RCC 7860 (cell line): ENCODE data around the gene RFWD3.

Experiments
- DNase-seq: peaks from one replicate; pipeline ENCODE4 v3.0.0-alpha.2; 2015; ENCODE audit warnings: low spot score
- FAIRE-seq: peaks from 2 replicates; lab custom pipeline; 2012; peaks lifted over from hg19 to GRCh38; lab: Jason Lieb, UNC

Gene RFWD3

DNA sequence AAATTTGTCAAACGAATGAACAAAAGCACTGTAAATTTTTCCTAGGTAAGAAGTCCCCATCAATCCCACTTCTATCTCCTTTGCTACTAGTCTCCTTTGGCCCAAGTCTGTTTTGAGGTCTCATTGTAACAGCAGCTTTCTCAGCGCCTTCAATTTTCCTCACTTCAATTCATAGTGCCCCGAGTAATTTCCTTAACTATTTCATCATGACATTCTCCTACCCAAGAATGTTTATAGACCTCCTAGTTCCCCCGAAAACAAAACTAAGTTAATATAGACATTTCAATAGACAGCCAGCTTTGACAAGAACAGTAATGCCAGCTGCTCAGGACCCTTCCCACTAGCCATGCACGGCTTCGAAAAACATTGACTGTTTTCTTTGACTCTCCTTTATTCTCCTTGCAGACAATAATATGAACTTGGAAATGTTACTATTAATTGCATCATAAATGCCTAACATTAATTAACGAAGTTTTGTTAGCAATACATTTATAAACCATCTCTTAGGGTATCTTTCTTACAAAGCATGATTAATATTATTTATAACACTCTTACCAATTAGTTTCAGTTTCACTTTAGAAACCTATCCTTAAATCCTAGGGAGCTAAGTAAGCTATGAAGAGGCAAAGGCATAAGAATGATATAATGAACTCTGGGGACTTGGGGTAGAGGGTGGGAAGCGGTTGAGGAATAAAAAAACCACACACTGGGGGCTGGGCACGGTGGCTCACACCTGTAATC, 82.6 kb downstream of the RFWD3 start:
- FAIRE-seq (no peak), DNase-seq (no peak)

DNA sequence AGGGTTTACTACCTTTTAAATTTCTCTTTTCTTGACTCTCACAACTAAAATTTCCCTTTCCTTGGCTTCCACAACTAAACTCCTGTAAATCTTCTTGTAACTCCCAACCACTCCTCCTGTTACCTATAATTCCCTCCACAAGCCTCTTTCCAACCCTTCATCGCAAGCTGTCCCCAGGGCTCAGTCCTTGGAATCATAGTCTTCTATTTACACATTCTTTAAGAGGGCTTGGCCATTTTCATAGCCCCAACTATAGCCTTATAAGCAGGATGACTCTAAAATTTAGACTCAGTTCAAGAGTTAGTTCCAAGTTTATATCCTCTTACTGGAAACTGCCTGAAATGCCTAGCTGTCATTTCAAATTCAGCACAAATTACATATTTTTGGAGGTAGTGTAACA, 83.7 kb downstream of the RFWD3 start:
- no peak for DNase-seq
- no peak for FAIRE-seq

- FAIRE-seq (no peak), DNase-seq (no peak)
Observed at GRCh38 chr16:74580833-74581232, 85.8 kb downstream of the RFWD3 start.

DNA sequence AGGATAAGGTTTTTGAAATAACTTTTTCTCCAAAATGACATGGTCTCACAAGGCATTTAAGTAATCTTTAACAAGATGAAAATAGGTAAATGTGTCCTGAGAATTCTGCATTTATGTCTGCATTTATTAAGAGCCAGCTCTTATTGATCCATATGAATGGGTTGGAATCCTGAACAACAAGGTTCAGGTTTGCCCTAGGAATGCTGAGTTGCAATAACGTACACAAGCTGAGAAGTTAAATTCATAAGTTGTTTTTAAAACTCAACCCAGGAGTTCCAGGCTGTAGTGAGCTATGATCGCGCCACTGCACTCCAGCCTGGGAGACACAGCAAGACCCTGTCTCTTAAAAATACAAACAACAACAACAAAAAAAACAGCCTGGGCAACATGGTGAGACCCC, 87.8 kb downstream of the RFWD3 start:
- no peak for FAIRE-seq

DNA sequence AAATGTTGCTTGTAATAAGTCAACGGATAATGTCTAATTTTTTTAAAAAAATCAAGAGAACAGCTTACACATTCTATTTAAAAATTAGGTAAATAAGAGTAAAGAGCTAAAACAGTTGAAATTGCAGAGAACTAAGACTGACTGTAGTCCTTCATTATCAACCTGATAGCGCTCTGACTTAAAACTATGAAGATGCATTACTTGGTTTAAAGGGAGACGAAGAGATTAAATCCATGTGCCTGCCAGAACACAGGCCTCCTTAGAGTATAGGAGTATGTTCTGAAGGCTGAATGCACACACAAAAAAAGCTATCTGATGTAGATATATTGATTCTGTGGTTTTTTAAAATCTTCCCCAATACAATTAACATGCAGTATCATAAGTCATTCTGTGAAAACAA, 88.2 kb downstream of the RFWD3 start:
- no peak for DNase-seq
- FAIRE-seq: no peak

More for the DNA sequence above, 87.8 kb downstream of the RFWD3 start:
- no peak for DNase-seq

DNA sequence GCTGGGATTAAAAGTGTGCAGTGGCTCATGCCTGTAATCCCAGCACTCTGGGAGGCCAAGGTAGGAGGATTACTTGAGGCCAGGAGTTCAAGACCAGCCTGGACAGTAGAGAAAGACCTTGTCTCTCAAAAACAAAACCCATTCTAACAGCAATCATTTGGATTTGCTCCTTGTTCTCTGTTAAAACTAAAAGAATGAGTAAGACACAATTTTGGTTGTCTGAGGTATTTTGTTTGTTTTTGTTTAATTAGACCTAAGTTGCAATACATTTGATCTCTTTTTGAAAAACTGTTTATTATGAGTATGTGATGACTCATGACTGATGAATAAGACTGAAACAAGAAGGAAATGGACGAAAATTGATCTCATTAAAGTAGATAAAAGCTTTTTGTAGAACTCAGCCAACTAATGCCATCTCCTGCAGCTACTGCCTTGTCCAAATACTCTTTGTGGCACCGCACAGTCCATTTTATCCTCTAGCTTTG, 88.8 kb downstream of the RFWD3 start:
- DNase-seq (peak; percentile 19), FAIRE-seq (no peak)

- FAIRE-seq: no peak
- no peak for DNase-seq
Observed at GRCh38 chr16:74575807-74576643, 90.7 kb downstream of the RFWD3 start.

- FAIRE-seq (no peak), DNase-seq (no peak)
Observed at GRCh38 chr16:74575175-74575806, 91.4 kb downstream of the RFWD3 start.

DNA sequence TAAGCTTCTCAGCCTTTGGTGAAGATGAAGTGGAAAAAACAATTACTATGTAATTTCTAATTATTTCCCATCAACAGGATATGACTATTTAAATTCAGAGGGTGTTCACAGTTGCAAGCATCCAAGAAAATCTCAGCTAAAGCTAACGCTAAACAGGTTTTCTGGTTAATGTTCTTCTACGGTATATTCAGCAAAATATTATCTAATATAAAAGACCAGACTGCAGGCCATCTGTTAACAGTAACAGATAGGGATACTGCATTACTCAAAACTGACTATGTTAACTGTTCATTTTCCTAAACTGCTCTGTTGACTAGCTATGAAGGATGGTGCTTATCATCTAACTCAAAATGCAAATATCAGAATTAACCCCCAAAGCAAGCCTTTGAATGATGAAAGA, 92.5 kb downstream of the RFWD3 start:
- FAIRE-seq (no peak), DNase-seq (no peak)

DNA sequence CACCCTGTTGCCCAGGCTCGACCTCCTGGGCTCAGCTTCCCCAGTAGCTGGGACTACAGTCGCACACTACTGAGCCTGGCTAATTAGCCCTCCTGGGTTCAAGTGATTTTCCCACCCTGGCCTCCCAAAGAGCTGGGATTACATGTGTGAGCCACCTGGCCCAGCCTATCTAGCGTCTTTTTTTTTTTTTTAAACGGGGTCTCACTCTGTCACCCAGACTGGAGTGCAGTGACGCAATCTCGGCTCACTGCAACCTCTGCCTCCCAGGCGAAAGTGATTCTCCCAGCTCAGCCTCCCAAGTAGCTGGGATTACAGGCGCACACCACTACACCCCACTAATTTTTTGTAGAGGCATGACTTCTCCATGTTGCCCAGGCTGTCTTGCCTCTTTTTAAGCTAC, 93.1 kb downstream of the RFWD3 start:
- FAIRE-seq (no peak), DNase-seq (no peak)
